ENCODE measurements around the gene GLRX3.
"Not testable (repeated sequence)": the region's sequence is repeated elsewhere in the genome, so short reads cannot be mapped to it uniquely, and the experiment has no call there.

Gene GLRX3

GRCh38 chr10:130136226-130137089 is at the start of gene GLRX3:
Gene GLRX3 (plus strand): TSS chr10:130136391. CDS start chr10:130136421, 30 bp downstream.
- FAIRE-seq (no peak), DNase-seq (ENCODE audit: low spot score) (peak; percentile 67)

GRCh38 chr10:130090565-130090964 is 45.6 kb upstream of the GLRX3 start:
- not testable (repeated sequence) for DNase-seq (ENCODE audit: low spot score); FAIRE-seq

GRCh38 chr10:130099344-130099743 is 36.8 kb upstream of the GLRX3 start:
- no peak for DNase-seq (ENCODE audit: low spot score)
- no peak for FAIRE-seq

GRCh38 chr10:130105724-130106123 is 30.5 kb upstream of the GLRX3 start:
- FAIRE-seq (no peak), DNase-seq (ENCODE audit: low spot score) (no peak)

GRCh38 chr10:130108146-130108545 is 28.0 kb upstream of the GLRX3 start:
- not testable (repeated sequence) for DNase-seq (ENCODE audit: low spot score); FAIRE-seq

- FAIRE-seq = no peak
Observed at GRCh38 chr10:130108934-130109604, 27.1 kb upstream of the GLRX3 start.

GRCh38 chr10:130109796-130110245 is 26.4 kb upstream of the GLRX3 start:
- peak; percentile 70 for DNase-seq (ENCODE audit: low spot score)
- peak; percentile 54 for FAIRE-seq

More at GRCh38 chr10:130108934-130109604, 27.1 kb upstream of the GLRX3 start:
- DNase-seq (ENCODE audit: low spot score) = no peak

GRCh38 chr10:130110246-130111112 is 25.7 kb upstream of the GLRX3 start, which contains the start of gene C10orf143:
Gene C10orf143 (minus strand): TSS chr10:130110830. CDS start chr10:130110772, 58 bp downstream.
- FAIRE-seq (peak; percentile 2), DNase-seq (ENCODE audit: low spot score) (peak; percentile 88)

GRCh38 chr10:130111113-130111851 is 24.9 kb upstream of the GLRX3 start:
- peak; percentile 70 for FAIRE-seq
- peak; percentile 94 for DNase-seq (ENCODE audit: low spot score)

GRCh38 chr10:130111852-130112180 is 24.4 kb upstream of the GLRX3 start:
- FAIRE-seq = no peak
- DNase-seq (ENCODE audit: low spot score) = no peak

- no peak for DNase-seq (ENCODE audit: low spot score)
- no peak for FAIRE-seq
Observed at GRCh38 chr10:130112821-130113220, 23.4 kb upstream of the GLRX3 start.

- not testable (repeated sequence) for FAIRE-seq; DNase-seq (ENCODE audit: low spot score)
Observed at GRCh38 chr10:130116942-130117341, 19.2 kb upstream of the GLRX3 start.

GRCh38 chr10:130117535-130117934 is 18.7 kb upstream of the GLRX3 start:
- not testable (repeated sequence) for DNase-seq (ENCODE audit: low spot score); FAIRE-seq

GRCh38 chr10:130121486-130122079 is 14.6 kb upstream of the GLRX3 start:
- no peak for DNase-seq (ENCODE audit: low spot score)
- FAIRE-seq = no peak

GRCh38 chr10:130127364-130128061 is 8.7 kb upstream of the GLRX3 start:
- DNase-seq (ENCODE audit: low spot score) = peak; percentile 48
- FAIRE-seq = peak; percentile 49

GRCh38 chr10:130128062-130128781 is 8.0 kb upstream of the GLRX3 start:
- no peak for FAIRE-seq
- no peak for DNase-seq (ENCODE audit: low spot score)

GRCh38 chr10:130128922-130129321 is 7.3 kb upstream of the GLRX3 start:
- FAIRE-seq (no peak), DNase-seq (ENCODE audit: low spot score) (no peak)

- DNase-seq (ENCODE audit: low spot score) (no peak), FAIRE-seq (no peak)
Observed at GRCh38 chr10:130135676-130136225, 440 bp upstream of the GLRX3 start.

- no peak for FAIRE-seq
Observed at GRCh38 chr10:130137090-130137448, 878 bp downstream of the GLRX3 start.

More at GRCh38 chr10:130137090-130137448, 878 bp downstream of the GLRX3 start:
- peak; percentile 37 for DNase-seq (ENCODE audit: low spot score)

Data from RCC 7860 (cell line).